ENCODE data around the gene CPXM2.

The CPXM2 gene

DNA sequence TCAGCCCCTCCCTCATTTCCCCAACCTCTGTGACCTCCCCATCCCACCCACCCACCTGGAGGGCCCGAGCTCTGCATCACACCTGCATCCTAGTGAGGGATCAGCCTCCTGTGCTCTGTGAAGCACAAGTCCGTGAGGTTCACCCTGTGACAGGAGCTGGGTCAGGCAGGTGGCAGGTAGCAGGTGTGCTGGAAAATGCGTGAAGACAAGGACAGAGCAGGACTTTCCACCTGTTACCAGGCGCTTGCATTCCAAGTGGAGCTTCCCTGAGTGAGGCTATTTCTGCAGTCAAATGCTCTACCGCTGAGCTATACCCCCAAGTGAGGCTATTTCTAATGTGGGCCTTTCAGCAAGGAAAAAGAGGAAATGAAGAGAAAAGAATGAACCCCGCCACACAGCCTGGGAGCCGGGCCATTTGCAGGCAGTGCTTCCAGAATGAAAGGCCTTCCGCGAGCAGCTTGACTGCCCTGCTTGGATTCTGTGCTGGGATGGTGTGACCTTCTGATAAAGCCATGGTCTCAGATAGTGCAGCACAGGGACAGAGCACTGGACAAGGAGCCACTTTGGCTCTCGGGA is 13.3 kb upstream of the CPXM2 start:
- no peak for DNase-seq (ENCODE audit: low read depth, low spot score)

DNA sequence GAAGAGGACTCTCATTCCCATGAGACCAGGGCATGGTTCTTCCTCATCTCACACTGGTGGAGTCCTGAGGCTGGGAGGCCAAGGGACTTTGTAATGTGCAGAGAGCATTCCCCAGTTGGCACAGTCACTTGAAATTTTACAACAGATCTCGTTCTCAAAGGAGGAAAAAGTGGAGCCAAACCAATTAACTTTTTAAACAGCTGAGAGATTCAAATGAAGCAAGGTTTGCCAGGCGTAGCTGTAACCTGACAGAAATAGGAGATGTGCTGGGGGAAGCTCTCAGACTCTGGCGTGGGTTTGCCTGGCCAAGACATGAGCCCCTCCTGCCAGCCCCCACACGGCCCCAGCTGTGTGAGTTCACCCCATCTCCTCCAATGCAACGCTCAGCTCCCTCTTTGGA is 12.0 kb upstream of the CPXM2 start:
- DNase-seq (ENCODE audit: low read depth, low spot score) = no peak

DNA sequence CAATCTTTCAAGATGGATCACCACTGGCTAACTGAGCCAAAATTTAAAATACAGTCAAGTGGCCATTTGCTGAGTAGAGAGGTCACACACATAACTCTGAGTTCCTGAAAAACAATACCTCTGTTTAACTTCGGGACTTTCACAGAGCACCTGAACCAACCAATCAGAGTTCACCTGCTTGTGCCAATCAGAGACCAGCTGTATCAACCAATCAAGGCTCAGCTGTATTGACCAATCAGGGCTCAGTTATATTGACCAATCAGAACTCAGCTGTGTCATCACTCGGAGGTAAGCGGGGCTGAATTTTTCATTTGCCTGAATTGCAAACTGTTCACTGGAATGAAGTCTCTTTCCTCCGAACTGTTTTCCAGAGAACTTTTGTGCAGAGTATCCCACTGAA is 10.0 kb upstream of the CPXM2 start:
- no peak for DNase-seq (ENCODE audit: low read depth, low spot score)

- no peak for DNase-seq (ENCODE audit: low read depth, low spot score)
These were observed 5.5 kb upstream of the CPXM2 start for GRCh38 chr10:123897146-123897545.

- no peak for DNase-seq (ENCODE audit: low read depth, low spot score)
These were observed 4.8 kb upstream of the CPXM2 start for GRCh38 chr10:123896246-123896927.

DNA sequence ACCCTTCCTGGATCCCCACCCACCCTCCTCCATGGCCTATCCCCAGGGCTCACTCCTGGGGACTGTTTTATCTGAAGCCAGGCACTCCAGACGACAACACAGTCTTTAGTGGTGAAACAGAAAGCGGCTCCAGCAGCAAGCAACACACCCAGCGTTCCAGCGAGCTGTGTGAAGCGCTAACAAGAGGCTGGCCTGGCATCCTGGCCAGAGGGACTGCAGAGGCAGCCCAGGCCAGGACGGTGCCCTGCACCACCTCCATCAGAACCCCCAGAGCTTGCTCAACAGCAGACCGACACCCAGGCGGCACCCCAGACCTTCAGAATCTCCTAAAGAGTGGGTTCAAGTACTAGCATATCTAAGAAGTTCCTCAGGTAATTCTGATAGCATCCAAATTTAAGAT is 2.0 kb upstream of the CPXM2 start:
- no peak for DNase-seq (ENCODE audit: low read depth, low spot score)

GRCh38 chr10:123890756-123891143 is 857 bp downstream of the CPXM2 start:
- no peak for DNase-seq (ENCODE audit: low read depth, low spot score)

GRCh38 chr10:123890226-123890625 is 1.4 kb downstream of the CPXM2 start:
- no peak for DNase-seq (ENCODE audit: low read depth, low spot score)

DNA sequence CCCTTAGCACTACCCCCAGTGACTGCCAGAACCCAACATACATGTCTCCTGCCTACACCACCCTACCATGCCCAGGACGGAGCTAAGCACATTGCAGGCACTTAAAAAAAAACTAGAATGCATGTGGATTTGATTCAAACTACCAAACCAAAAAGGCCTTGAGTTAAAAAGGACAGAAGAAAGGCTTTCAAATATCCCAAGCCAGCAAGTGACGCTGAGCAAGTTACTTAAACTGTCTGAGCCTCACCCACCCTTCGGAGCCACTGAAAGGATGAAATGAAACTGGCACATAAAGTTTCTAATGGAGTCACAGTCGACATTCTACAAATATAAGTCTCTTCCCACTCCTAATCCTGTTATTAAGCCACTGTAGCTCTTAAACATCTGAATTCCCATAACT is 1.8 kb downstream of the CPXM2 start:
- no peak for DNase-seq (ENCODE audit: low read depth, low spot score)

- no peak for DNase-seq (ENCODE audit: low read depth, low spot score)
These were observed 2.9 kb downstream of the CPXM2 start for GRCh38 chr10:123888751-123889150.

DNA sequence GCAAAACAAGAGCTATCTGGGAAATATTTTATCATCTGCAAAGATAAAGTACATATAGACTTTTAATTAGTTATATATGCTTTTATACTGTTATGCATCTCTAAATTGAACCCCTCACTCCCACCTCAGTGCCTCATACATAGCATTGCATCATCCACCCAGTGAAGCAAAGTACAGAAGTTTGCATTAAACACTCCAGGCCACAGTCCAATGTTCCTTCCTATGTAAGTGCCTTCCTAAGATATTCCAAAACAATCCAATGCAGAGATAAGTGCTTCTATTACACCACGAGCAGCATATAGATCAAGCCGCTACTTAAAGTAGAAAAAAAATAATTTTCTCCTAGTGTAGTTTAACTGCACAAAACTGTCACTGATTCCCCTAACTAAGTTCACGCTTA is 3.4 kb downstream of the CPXM2 start:
- no peak for DNase-seq (ENCODE audit: low read depth, low spot score)

- DNase-seq (ENCODE audit: low read depth, low spot score) = no peak
These were observed 5.3 kb downstream of the CPXM2 start for GRCh38 chr10:123886292-123886691.

DNA sequence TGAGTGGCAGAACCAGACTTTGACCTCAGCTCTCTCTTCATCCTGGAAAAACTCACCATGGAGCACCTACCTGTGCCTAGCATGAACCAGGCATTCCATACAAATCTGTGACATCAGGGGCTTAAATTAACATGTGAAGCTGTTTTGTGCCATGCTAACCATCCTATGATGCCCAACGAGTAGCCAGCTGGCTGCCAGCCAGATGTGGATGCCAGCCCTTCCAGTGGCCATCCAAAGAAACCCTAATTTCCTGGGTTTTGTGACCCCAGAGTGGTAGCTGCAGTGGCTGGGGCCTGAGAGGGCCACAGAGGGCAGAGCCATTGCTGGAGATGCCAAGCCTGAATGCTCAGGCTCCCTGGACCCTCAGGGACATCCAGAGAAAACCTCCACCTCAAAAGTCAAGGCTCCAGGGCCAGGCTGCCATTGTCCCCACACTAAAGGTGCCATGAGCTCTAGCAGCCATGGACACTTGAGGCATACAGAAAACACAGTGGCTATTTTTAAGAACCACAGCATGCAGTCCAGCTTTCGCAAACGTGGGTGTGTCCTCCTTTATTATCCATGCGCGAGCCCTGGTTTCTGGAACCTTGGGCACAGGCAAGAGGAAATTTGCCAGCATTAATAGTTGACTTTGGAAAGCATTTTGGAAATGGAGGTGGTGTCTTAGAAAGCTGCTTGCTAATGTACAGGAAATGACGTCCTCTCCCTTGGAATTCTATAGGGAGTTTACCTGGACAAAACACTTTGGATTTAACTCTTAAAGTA is 6.0 kb downstream of the CPXM2 start:
- DNase-seq (ENCODE audit: low read depth, low spot score) = no peak

- DNase-seq (ENCODE audit: low read depth, low spot score) = no peak
These were observed 6.7 kb downstream of the CPXM2 start for GRCh38 chr10:123884907-123885381.

- DNase-seq (ENCODE audit: low read depth, low spot score) = no peak
These were observed 7.2 kb downstream of the CPXM2 start for GRCh38 chr10:123884351-123884906.

- DNase-seq (ENCODE audit: low read depth, low spot score) = no peak
These were observed 7.8 kb downstream of the CPXM2 start for GRCh38 chr10:123883673-123884320.

- DNase-seq (ENCODE audit: low read depth, low spot score) = no peak
These were observed 8.7 kb downstream of the CPXM2 start for GRCh38 chr10:123882681-123883445.

DNA sequence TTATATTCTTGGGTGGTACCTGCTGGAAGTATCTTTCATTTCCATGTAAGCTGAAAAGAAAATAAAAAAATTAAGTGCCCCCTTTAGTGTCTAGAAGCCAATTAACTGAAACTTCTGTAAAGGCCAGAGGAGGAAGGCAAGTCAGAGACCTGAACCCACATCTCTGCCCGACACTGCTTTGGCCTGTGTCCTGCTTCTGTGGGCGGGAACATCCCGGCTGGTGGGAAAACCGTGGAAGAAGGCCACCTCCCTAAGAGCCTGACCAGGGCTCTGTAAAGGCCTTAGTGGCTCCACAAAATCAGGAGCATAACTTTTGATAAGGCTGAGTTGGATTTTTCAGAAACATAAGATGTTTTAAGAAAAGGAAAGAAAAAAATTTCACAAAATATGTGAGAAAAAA is 9.4 kb downstream of the CPXM2 start:
- no peak for DNase-seq (ENCODE audit: low read depth, low spot score)

GRCh38 chr10:123879606-123880257 is 11.9 kb downstream of the CPXM2 start:
- DNase-seq (ENCODE audit: low read depth, low spot score) = no peak

DNA sequence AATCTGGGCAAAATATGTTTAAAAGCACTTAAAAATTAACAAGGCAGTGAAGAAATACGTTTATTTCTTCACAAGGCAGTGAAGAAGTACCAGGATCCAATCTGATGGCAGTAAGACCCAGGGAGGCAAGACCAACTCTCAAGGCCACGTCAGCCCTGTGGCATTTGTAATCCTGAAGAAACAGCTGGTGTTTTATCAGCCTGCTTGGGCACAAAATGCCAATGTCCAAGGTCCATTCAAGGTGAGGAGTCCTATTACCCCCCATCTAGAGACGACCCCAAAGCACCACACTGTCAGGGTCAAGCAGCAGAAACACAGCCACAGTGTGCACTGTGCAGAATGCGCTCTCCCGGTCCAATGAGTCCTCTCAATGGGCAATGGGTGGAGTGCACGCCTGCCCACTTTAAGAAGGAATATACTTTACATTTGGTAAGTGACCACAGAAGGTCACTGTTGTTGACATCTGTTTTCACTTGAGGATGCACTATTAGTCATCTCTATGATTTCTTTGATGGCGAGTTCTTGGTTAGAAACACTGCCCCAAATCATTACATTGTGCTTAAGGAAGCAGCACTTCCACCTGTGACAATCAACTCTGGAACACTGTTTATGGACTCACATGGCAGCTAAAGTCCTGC is 12.8 kb downstream of the CPXM2 start:
- no peak for DNase-seq (ENCODE audit: low read depth, low spot score)
